Measurements from ENCODE around the gene SIRT3. TPM values are rescaled to one million over a fixed set of nuclear protein-coding genes. Genes with fewer than 3 reads are reported as not detected.
A peak's percentile ranks its signal among the peaks of the same experiment; 100 is the strongest.

Gene SIRT3
- total RNA-seq, 1 donor from 2014 or later, result 69.9 TPM

- H3K27me3 ChIP-seq, result no peaks in the 10 kb centered on the region
- intact Hi-C loops (cut with DNase I), result no loop called here
- no peak overlapping the region for H3K27ac ChIP-seq
- no peak for TF ChIP-seq CTCF (IDR thresholded peaks at IDR 0.05)
- no peak overlapping the region for H3K4me3 ChIP-seq
- H3K9me3 ChIP-seq, result no peaks in the 10 kb centered on the region
- H3K36me3 ChIP-seq, result peaks cover 9 to 10% of the 10 kb centered on the region in 2 donors
- H3K4me1 ChIP-seq, result no peaks in the 10 kb centered on the region
- DNase-seq (ENCODE audit: low spot score in 2 of 2), result peak in 1 of 2 donors; percentile 38
These were observed 21.0 kb upstream of the SIRT3 start for GRCh38 chr11:256952-257737.

GRCh38 chr11:255816-256215 lies 19.7 kb upstream of the SIRT3 start:
- intact Hi-C loops (cut with DNase I), result no loop called here
- no peak for DNase-seq (ENCODE audit: low spot score in 2 of 2)
- TF ChIP-seq CTCF (IDR thresholded peaks at IDR 0.05), result no peak
- H3K9me3 ChIP-seq, result no peaks in the 10 kb centered on the region
- H3K4me1 ChIP-seq, result no peaks in the 10 kb centered on the region
- H3K36me3 ChIP-seq, result peaks cover 18 to 22% of the 10 kb centered on the region in 2 donors
- H3K27ac ChIP-seq, result no peak overlapping the region
- no peaks in the 10 kb centered on the region for H3K27me3 ChIP-seq
- H3K4me3 ChIP-seq, result no peak overlapping the region

GRCh38 chr11:255176-255575 lies 19.0 kb upstream of the SIRT3 start:
- Histone ChIP-seq H3K27ac (no peak overlapping the region), H3K4me3 (no peak overlapping the region), H3K27me3 (no peaks in the 10 kb centered on the region), H3K4me1 (no peaks in the 10 kb centered on the region), H3K9me3 (no peaks in the 10 kb centered on the region), H3K36me3 (peaks cover 18 to 26% of the 10 kb centered on the region in 2 donors)
- DNase-seq (ENCODE audit: low spot score in 2 of 2), result no peak
- intact Hi-C loops (cut with DNase I), result no loop called here
- no peak for TF ChIP-seq CTCF (IDR thresholded peaks at IDR 0.05)

GRCh38 chr11:253886-254270 lies 17.7 kb upstream of the SIRT3 start:
- Histone ChIP-seq H3K9me3 (no peaks in the 10 kb centered on the region), H3K27me3 (no peaks in the 10 kb centered on the region), H3K36me3 (peaks cover 23 to 37% of the 10 kb centered on the region in 2 donors), H3K27ac (no peak overlapping the region), H3K4me1 (no peaks in the 10 kb centered on the region), H3K4me3 (no peak overlapping the region)
- no peak for TF ChIP-seq CTCF (IDR thresholded peaks at IDR 0.05)
- DNase-seq (ENCODE audit: low spot score in 2 of 2), result no peak
- intact Hi-C loops (cut with DNase I), result loop anchor here (5.0 kb wide), 1 partner anchor 103 kb away; no protein-coding TSS in a partner anchor

- no peak overlapping the region for H3K4me3 ChIP-seq
- H3K4me1 ChIP-seq, result no peaks in the 10 kb centered on the region
- TF ChIP-seq CTCF (IDR thresholded peaks at IDR 0.05), result no peak
- no peaks in the 10 kb centered on the region for H3K27me3 ChIP-seq
- no peak overlapping the region for H3K27ac ChIP-seq
- DNase-seq (ENCODE audit: low spot score in 2 of 2), result peak in 1 of 2 donors; percentile 52
- intact Hi-C loops (cut with DNase I), result loop anchor here (5.0 kb wide), 1 partner anchor 104 kb away; no protein-coding TSS in a partner anchor
- peaks cover 28 to 43% of the 10 kb centered on the region in 2 donors for H3K36me3 ChIP-seq
- H3K9me3 ChIP-seq, result no peaks in the 10 kb centered on the region
These were observed 17.2 kb upstream of the SIRT3 start for GRCh38 chr11:253160-253885.
